ENCODE measurements around the gene MAPK9.
"Not testable (repeated sequence)": the region's sequence is repeated elsewhere in the genome, so short reads cannot be mapped to it uniquely, and the experiment has no call there.

Gene MAPK9

GRCh38 chr5:180235077-180235476 is 56.8 kb downstream of the MAPK9 start:
- DNase-seq (ENCODE audit: low read depth, low spot score), result peak; percentile 28

GRCh38 chr5:180234271-180234670 is 57.6 kb downstream of the MAPK9 start:
- DNase-seq (ENCODE audit: low read depth, low spot score), result no peak

GRCh38 chr5:180233729-180234128 is 58.2 kb downstream of the MAPK9 start:
- no peak for DNase-seq (ENCODE audit: low read depth, low spot score)

- no peak for DNase-seq (ENCODE audit: low read depth, low spot score)
Measured at GRCh38 chr5:180230017-180230416, 61.9 kb downstream of the MAPK9 start.

- DNase-seq (ENCODE audit: low read depth, low spot score), result no peak
Measured at GRCh38 chr5:180222056-180222455, 69.8 kb downstream of the MAPK9 start.

- no peak for DNase-seq (ENCODE audit: low read depth, low spot score)
Measured at GRCh38 chr5:180217797-180218196, 74.1 kb downstream of the MAPK9 start.

- no peak for DNase-seq (ENCODE audit: low read depth, low spot score)
Measured at GRCh38 chr5:180216646-180217171, 75.2 kb downstream of the MAPK9 start.

- no peak for DNase-seq (ENCODE audit: low read depth, low spot score)
Measured at GRCh38 chr5:180215783-180216630, 75.9 kb downstream of the MAPK9 start.

- DNase-seq (ENCODE audit: low read depth, low spot score), result no peak
Measured at GRCh38 chr5:180214870-180215770, 76.8 kb downstream of the MAPK9 start.

- DNase-seq (ENCODE audit: low read depth, low spot score), result no peak
Measured at GRCh38 chr5:180213657-180214207, 78.2 kb downstream of the MAPK9 start.

- DNase-seq (ENCODE audit: low read depth, low spot score), result no peak
Measured at GRCh38 chr5:180213256-180213600, 78.7 kb downstream of the MAPK9 start.

GRCh38 chr5:180212363-180213255 is 79.3 kb downstream of the MAPK9 start:
- peak; percentile 39 for DNase-seq (ENCODE audit: low read depth, low spot score)

GRCh38 chr5:180211761-180212035 is 80.2 kb downstream of the MAPK9 start:
- DNase-seq (ENCODE audit: low read depth, low spot score), result no peak

- no peak for DNase-seq (ENCODE audit: low read depth, low spot score)
Measured at GRCh38 chr5:180210961-180211760, 80.7 kb downstream of the MAPK9 start.

GRCh38 chr5:180210077-180210476 is 81.8 kb downstream of the MAPK9 start:
- DNase-seq (ENCODE audit: low read depth, low spot score), result not testable (repeated sequence)

GRCh38 chr5:180209137-180209581 is 82.7 kb downstream of the MAPK9 start, which contains the start of gene RASGEF1C:
TSS of gene RASGEF1C (minus strand) at chr5:180209211. CDS start at chr5:180138052, 71,159 bp downstream.
- peak; percentile 89 for DNase-seq (ENCODE audit: low read depth, low spot score)

- peak; percentile 50 for DNase-seq (ENCODE audit: low read depth, low spot score)
Measured at GRCh38 chr5:180208435-180209081, 83.3 kb downstream of the MAPK9 start.

- no peak for DNase-seq (ENCODE audit: low read depth, low spot score)
Measured at GRCh38 chr5:180208038-180208434, 83.8 kb downstream of the MAPK9 start.

GRCh38 chr5:180207593-180207992 is 84.3 kb downstream of the MAPK9 start:
- DNase-seq (ENCODE audit: low read depth, low spot score), result no peak

GRCh38 chr5:180206993-180207392 is 84.9 kb downstream of the MAPK9 start:
- no peak for DNase-seq (ENCODE audit: low read depth, low spot score)
